Measurements from ENCODE around the gene DNAL4. TPM values are rescaled to one million over a fixed set of nuclear protein-coding genes. Genes with fewer than 3 reads are reported as not detected.

Gene DNAL4
- total RNA-seq, 2 donors from 2014 or later = 5.1 to 7.2 TPM

DNA sequence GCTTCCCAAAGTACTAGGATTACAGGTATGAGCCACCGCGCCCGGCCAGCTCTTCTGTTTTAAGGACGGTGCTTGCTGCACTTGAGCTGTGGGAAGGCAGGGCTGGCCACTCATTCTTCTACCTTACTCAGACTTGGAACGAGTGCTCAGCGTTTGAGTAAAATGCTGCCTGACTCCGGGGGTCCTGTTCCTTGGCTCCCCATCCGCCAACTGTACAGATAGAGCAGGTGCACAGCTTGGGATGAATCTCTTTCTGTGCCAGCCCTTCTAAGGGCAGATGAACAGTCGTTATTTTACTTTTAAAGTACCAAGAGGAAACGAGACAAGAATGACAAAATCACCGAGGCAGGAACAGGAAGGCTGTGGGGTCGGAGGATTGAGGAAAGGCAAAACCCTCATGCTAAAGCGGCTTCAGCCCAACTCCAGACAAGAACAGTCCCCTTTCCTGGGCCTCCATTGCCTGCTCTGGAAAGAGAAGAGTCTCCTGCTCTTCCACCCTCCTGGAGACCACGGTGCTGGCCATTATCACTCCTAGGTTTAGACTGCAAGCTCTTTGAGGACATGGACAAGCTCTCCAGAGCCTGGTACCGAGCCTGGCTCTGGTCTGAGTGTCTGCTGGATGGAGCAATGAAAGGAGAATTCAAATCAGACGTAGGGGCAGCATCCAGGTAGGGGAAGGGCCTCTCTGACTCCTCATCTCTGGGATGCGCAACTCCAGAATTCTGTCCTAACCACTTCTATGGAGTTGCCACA lies 37.1 kb downstream of the DNAL4 start:
- no peaks in the 10 kb centered on the region for H3K27me3 Mint-ChIP-seq
- peak overlapping the region; percentile 90 for H3K27ac Mint-ChIP-seq
- H3K9me3 ChIP-seq (ENCODE audit: control insufficient read depth, low read length, poor library complexity, severe bottlenecking) = no peaks in the 10 kb centered on the region
- DNase-seq (no peak), ATAC-seq (no peak)
- peaks cover 45% of the 10 kb centered on the region for H3K4me1 Mint-ChIP-seq
- peaks cover 5% of the 10 kb centered on the region for H3K36me3 Mint-ChIP-seq (ENCODE audit: low read depth)
- peak overlapping the region; percentile 92 for H3K4me3 Mint-ChIP-seq

DNA sequence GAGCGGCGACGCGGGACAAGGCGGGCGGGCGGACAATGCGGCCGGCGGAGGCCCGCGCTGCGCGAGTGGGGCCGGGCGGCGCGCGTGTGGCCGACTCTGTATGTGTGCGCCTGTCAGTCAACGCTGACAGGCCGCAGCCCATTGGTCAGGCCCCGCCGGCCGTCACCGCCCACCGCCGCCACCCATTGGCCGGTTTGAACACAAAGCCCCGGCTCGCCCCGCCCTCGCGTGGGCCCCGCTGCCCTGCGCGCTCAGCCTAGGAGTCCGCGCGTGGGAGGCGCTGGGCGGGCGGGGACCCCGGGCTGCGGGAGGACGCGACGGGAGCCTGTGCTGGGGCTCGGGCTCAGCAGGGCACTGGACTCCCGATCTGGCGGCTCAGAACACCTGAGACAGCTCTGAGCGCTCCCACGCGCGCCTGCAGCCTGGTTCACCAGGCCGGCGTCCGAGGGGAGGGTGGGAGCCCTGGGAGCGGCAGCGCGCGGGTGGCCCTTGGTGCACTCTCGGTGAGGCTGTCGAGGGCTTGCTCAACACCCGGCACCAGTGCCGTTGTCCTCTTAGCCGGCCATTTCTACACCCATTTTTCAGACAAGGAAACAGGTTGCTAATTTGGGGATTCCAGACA lies 37.9 kb downstream of the DNAL4 start, which contains the start of gene SUN2:
SUN2 (minus strand) TSS at position 88 of the 622 bp plus-strand sequence. CDS start 3,370 bp downstream, outside the sequence.
- DNase-seq (peak; percentile 91 to 93 (median 93)), ATAC-seq (peak; percentile 80)
- peaks cover 7% of the 10 kb centered on the region for H3K36me3 Mint-ChIP-seq (ENCODE audit: low read depth)
- no peaks in the 10 kb centered on the region for H3K9me3 ChIP-seq (ENCODE audit: control insufficient read depth, low read length, poor library complexity, severe bottlenecking)
- no peaks in the 10 kb centered on the region for H3K27me3 Mint-ChIP-seq
- peak within 1 kb of the TSS; percentile 98 for H3K27ac Mint-ChIP-seq
- peaks cover 54% of the 10 kb centered on the region for H3K4me1 Mint-ChIP-seq
- H3K4me3 Mint-ChIP-seq = peak within 1 kb of the TSS; percentile 100

DNA sequence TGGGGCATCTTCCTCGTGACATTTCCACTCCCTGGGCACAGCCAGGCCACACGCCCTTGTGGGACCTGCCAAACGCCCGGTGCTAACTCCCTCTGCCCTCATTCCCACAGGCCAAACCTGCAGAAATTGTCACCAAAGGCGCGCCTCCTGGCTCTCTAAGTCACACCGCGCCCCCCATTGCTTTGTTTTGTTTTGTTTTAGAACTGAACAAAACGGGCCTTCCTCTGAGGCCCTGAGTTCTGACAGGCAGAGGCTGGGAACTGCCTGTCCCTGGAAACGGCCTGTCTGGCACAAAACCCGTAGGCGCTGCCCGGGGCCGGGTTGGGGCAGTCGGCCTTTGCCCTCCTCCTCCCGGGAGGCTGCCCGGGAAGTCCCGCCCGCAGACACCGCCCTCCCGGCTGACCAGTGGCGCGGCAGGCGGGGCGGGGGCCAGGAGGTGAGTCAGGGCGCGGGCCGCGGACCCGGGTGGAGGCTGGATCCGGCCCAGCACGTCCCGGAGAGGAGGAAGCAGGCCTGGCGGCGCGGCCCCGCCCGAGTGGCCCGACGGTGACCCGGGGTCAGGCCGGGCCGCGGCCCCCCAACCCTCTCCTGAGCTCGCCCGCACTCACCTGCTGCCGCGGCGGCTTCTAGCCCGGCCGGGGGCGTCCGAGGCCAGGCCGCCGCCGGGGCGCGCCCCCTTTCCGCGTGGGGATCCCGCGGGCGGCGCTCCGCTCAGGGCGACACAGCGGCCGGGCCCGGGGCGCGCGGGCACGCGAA lies 38.6 kb downstream of the DNAL4 start:
- DNase-seq (peak in 2 of 3 donors; percentile 46 to 47), ATAC-seq (peak; percentile 10)
- Mint-ChIP-seq H3K27ac (peak overlapping the region; percentile 98), H3K4me1 (peaks cover 57% of the 10 kb centered on the region), H3K27me3 (no peaks in the 10 kb centered on the region), H3K36me3 (ENCODE audit: low read depth) (peaks cover 9% of the 10 kb centered on the region), H3K4me3 (peak overlapping the region; percentile 100)
- H3K9me3 ChIP-seq (ENCODE audit: control insufficient read depth, low read length, poor library complexity, severe bottlenecking) = no peaks in the 10 kb centered on the region

DNA sequence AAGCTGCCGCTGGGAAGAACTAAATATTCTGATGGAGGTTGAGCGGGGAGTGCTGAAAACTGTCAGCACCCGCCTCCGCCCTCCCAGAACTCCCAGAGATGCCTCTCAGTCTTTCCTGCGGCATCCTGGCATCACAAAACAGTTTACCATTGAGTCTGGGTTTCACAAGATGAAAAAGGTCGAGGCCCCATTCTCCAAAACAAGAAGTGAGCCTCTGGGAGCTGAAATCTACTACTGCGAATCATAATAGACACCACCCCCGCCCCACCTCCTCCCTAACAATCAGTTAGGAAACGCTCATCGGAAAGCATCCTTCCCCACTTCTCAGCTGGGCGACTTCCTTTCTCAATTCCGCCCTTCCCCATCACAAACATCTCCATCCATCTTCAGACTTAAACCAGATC lies 39.2 kb downstream of the DNAL4 start:
- peaks cover 11% of the 10 kb centered on the region for H3K36me3 Mint-ChIP-seq (ENCODE audit: low read depth)
- H3K27ac Mint-ChIP-seq = peak overlapping the region; percentile 98
- H3K27me3 Mint-ChIP-seq = no peaks in the 10 kb centered on the region
- ATAC-seq (no peak), DNase-seq (no peak)
- H3K4me3 Mint-ChIP-seq = peak overlapping the region; percentile 100
- peaks cover 62% of the 10 kb centered on the region for H3K4me1 Mint-ChIP-seq
- no peaks in the 10 kb centered on the region for H3K9me3 ChIP-seq (ENCODE audit: control insufficient read depth, low read length, poor library complexity, severe bottlenecking)

DNA sequence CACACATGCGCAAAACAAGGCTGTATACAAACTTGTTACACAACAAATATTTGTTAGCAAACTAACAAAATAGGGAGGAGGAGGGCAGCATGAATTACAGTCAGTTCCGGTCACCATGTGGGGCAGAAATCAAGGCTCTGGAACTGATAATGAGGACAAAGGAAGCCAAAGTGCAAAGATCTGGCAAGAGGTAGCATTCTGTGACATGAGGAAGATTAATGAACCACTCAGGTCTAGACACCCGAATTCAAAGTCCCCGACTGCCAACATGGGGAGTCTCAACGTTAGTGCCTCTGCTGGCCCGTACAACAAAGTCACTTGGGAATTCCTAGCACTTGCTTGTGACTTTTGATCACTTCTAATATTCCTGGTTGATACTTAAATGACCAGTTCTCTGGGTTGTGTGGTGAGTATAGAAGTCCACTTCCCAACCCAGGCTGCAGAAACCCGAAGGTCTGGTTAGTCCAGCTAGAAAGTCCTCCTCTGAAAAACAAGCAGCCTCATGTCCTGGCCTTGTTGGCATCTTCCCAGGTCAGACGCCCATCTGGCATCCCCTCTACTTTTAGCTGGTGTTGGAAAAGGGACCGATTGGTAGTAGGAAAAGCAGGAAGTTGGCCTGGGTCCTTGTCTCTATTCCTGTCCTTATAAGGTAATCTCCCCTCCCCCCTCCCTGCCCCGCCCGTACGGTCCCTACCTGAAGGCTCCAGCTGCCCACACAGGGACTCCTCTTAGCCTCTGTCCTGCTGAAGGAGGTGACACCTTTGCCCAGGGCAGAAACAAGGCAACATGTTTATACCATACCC lies 39.8 kb downstream of the DNAL4 start:
- peaks cover 60% of the 10 kb centered on the region for H3K4me1 Mint-ChIP-seq
- DNase-seq = no peak
- ATAC-seq = no peak
- H3K36me3 Mint-ChIP-seq (ENCODE audit: low read depth) = peaks cover 11% of the 10 kb centered on the region
- no peaks in the 10 kb centered on the region for H3K9me3 ChIP-seq (ENCODE audit: control insufficient read depth, low read length, poor library complexity, severe bottlenecking)
- peak overlapping the region; percentile 98 for H3K27ac Mint-ChIP-seq
- H3K27me3 Mint-ChIP-seq = no peaks in the 10 kb centered on the region
- H3K4me3 Mint-ChIP-seq = peak overlapping the region; percentile 100

DNA sequence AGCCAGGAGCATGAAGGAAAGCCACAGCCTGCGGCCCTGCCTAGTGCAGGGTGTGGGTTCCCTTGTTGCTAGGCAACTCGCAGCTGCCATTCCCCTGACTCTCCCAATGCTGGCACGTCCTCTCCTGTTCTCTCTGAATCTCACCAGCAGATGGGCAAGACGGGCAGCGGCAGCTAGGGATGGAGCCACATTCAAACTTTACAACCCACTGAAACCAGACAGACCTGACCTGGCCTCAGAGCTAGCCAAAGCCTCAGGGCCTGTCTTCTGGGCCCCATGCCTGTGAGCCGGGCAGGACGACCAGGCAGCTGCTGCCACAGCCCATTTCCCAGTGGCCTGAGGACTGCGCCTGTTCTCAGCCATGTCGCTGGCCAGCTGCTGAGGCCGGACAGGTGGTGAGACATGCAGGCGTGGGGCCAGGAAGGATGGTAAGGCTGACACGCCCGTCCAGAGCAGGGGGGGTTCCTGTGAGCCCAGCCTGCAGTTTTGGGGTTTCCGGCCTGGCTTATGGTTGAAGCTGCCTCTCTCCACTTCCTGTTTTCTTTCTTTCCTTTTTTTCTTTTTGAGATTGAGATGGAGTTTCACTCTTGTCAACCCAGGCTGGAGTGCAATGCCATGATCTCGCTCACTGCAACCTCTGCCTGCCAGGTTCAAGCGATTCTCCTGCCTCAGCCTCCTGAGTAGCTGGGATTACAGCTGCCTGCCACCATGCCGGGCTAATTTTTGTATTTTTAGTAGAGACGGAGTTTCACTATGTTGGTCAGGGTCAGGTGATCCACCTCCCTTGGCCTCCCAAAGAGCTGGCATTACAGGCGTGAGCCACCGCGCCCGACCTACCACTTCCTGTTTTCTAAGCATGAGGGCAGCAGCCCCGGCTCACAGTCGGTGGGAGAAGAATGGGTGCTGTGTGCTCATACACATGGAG lies 42.3 kb downstream of the DNAL4 start:
- H3K36me3 Mint-ChIP-seq (ENCODE audit: low read depth) = peaks cover 11% of the 10 kb centered on the region
- peak; percentile 57 for ATAC-seq
- peaks cover 44% of the 10 kb centered on the region for H3K4me1 Mint-ChIP-seq
- no peaks in the 10 kb centered on the region for H3K27me3 Mint-ChIP-seq
- peak; percentile 52 to 61 (median 55) for DNase-seq
- H3K9me3 ChIP-seq (ENCODE audit: control insufficient read depth, low read length, poor library complexity, severe bottlenecking) = no peaks in the 10 kb centered on the region
- H3K27ac Mint-ChIP-seq = peak overlapping the region; percentile 98
- peak overlapping the region; percentile 100 for H3K4me3 Mint-ChIP-seq

DNA sequence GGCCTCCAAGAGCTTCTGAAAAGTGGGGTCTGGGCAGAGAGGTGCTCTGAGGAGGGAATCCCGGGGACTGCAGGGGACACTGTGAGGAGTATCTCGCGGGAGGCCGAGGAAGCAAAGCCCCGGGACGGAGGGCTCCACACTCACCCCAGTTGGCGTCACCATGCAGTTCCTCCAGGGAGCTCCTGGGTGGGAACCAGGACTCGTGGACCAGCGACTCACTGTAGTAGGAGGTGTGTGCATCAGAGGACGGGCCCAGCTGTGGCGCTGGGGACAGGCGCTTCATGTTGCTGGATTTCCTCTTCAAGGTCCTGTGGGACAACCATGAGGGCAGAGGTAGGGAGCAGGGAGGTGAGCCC lies 42.9 kb downstream of the DNAL4 start:
- H3K27me3 Mint-ChIP-seq = no peaks in the 10 kb centered on the region
- peak overlapping the region; percentile 100 for H3K4me3 Mint-ChIP-seq
- H3K4me1 Mint-ChIP-seq = peaks cover 42% of the 10 kb centered on the region
- peaks cover 11% of the 10 kb centered on the region for H3K36me3 Mint-ChIP-seq (ENCODE audit: low read depth)
- peak overlapping the region; percentile 98 for H3K27ac Mint-ChIP-seq
- ATAC-seq (no peak), DNase-seq (no peak)
- H3K9me3 ChIP-seq (ENCODE audit: control insufficient read depth, low read length, poor library complexity, severe bottlenecking) = no peaks in the 10 kb centered on the region

DNA sequence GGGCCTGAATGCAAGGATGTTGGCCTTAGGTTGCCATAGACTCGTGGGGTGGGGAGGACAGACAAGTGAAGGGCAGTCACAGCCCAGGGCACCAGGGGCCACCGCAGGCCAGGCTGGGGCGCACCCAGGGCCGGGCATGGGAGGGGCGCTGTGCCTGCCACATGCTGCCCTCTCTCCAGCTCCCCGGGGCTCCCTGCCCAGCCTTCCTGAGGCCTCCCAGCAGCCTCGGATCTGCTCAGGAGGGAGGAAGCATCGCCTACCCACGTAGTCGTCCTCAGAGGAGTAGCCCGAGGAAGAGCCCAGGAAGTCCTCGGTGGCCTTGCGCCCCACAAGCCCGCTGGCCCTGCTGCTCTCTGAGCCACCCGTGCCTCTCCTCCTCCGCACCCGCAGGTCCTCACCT lies 43.3 kb downstream of the DNAL4 start:
- no peak for ATAC-seq
- no peak for DNase-seq
- peak overlapping the region; percentile 98 for H3K27ac Mint-ChIP-seq
- no peaks in the 10 kb centered on the region for H3K9me3 ChIP-seq (ENCODE audit: control insufficient read depth, low read length, poor library complexity, severe bottlenecking)
- H3K36me3 Mint-ChIP-seq (ENCODE audit: low read depth) = peaks cover 11% of the 10 kb centered on the region
- peaks cover 42% of the 10 kb centered on the region for H3K4me1 Mint-ChIP-seq
- no peaks in the 10 kb centered on the region for H3K27me3 Mint-ChIP-seq
- H3K4me3 Mint-ChIP-seq = peak overlapping the region; percentile 100

DNA sequence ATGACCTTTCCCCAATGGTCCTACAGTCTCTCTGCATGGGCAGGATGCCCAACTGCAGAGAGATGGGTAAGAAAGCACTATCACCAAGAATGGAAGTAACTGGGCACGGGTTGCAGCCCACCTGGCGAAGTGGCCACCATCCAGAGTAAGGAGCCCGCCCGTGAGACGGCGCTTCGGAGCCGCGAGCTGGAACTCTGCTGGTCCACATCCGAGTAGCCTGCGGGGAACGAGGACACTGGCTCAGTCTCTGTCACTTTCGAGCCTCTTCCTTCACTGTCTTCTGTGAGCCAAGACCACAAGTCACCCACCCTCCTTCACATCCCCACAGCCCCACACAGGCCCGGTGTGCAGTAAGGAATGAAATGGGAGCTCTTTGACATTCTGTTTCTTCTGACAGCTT lies 43.8 kb downstream of the DNAL4 start:
- no peaks in the 10 kb centered on the region for H3K9me3 ChIP-seq (ENCODE audit: control insufficient read depth, low read length, poor library complexity, severe bottlenecking)
- H3K4me1 Mint-ChIP-seq = peaks cover 41% of the 10 kb centered on the region
- H3K4me3 Mint-ChIP-seq = peak overlapping the region; percentile 100
- DNase-seq (no peak), ATAC-seq (no peak)
- H3K36me3 Mint-ChIP-seq (ENCODE audit: low read depth) = peaks cover 10% of the 10 kb centered on the region
- H3K27ac Mint-ChIP-seq = peak overlapping the region; percentile 98
- no peaks in the 10 kb centered on the region for H3K27me3 Mint-ChIP-seq

DNA sequence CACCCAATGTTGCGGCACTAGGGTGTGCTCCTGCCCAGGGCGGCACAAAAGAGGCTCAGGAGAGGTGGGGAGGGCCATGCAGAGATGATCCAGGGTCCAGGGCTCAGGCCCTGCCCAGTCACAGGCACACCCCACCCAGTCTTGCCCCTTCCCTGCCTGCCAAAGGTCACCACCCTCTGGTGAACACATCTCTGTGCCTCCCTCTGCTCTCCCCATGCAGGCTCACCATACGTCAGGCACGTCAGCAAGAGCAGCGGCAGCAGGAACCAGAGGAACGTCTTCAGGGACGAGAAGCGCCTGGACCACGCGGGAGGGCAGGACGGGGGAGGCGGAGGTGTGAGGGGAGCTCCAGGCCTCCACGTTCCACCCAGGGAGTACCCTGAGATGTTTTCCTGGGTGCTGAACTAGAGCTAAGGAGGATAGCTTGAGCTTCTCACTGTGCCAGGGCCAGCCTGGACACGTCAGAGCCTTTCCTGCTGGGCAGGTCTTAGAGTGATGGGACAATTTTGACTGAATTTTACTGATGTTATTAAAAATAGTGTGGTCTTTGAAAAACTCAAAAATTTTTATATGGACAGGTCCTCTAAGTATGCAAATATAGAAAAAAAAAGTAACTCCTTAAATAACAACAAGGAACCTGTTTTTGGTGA lies 45.3 kb downstream of the DNAL4 start:
- no peaks in the 10 kb centered on the region for H3K9me3 ChIP-seq (ENCODE audit: control insufficient read depth, low read length, poor library complexity, severe bottlenecking)
- DNase-seq = no peak
- H3K36me3 Mint-ChIP-seq (ENCODE audit: low read depth) = peaks cover 7% of the 10 kb centered on the region
- peak overlapping the region; percentile 53 for H3K4me3 Mint-ChIP-seq
- ATAC-seq = no peak
- peak overlapping the region; percentile 98 for H3K27ac Mint-ChIP-seq
- H3K27me3 Mint-ChIP-seq = no peaks in the 10 kb centered on the region
- peaks cover 36% of the 10 kb centered on the region for H3K4me1 Mint-ChIP-seq

DNA sequence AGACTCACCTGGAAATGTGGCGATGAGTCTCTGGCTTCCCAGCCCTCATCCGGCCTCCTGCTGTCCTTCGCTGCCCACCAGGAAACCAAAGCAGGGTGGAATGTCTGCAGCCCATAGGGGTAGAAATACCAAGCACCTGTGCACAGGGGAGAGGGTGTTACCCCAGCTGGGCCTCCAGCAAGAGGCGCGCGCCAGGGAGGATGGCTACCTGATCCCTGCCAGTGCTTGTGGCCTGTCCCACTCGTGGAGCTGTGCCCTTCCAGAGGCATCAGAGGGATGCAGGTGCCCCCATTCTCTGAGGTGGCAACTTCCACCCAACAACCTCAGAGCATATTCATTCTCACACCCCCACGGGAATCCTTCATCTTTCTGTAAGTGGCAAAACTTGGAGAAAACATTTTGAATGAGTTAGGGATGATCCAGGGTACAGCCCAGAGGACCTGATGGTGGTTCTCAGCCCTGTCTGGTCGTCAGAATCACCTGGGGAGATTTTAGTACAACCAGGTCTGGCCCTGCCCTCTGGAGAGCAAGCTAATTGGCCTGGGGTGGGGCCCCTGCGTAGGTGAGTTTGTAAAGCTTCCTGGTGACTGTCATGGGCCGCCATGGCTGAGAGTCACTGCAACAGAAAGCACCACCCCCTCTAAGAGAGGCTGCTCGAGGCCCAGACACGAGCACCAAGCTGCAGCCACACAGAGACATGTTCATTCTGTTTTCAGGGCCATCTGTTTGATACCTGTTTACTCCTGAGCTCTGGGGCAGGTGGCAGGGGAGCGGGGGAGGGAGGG lies 48.1 kb downstream of the DNAL4 start:
- H3K4me3 Mint-ChIP-seq = no peak overlapping the region
- no peaks in the 10 kb centered on the region for H3K9me3 ChIP-seq (ENCODE audit: control insufficient read depth, low read length, poor library complexity, severe bottlenecking)
- DNase-seq (no peak), ATAC-seq (no peak)
- peak overlapping the region; percentile 98 for H3K27ac Mint-ChIP-seq
- no peaks in the 10 kb centered on the region for H3K27me3 Mint-ChIP-seq
- peaks cover 3% of the 10 kb centered on the region for H3K36me3 Mint-ChIP-seq (ENCODE audit: low read depth)
- H3K4me1 Mint-ChIP-seq = peaks cover 16% of the 10 kb centered on the region
